A549 (cell line): ENCODE results near the gene LYPLAL1.

Experiments used
- TP53 ChIP-seq: fragments of 250-450 bp; sonication (Bioruptor Pico); IDR thresholded peaks from 2 replicates; pipeline ENCODE4 v1.5.0; 2021; ENCODE audit warnings: mild to moderate bottlenecking, moderate library complexity
- TF ChIP-seq, protein P1 (sequence below): fragments of >200 bp; sonication (Bioruptor Twin); formaldehyde crosslinking; IDR thresholded peaks from 3 replicates; pipeline ENCODE4 v1.5.1; 2016

DNA sequence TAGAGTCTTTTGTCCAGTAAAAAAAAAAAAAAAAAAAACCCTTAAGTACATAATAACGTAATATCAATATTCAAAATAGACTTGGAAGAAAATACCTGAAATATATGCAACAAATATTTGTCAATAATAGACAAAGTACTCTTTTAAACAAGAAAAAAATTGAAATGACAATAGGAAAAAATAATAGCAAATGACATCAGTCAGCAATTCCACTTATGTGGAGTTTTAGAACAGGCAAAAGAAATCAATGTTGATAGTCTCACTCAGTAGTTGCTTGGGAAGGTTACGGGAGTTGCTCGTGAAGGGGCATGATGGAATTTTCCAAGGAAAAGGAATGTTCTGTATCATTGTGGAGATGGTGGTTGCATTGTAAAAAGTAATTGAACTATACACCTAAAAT is 16.9 kb downstream of the LYPLAL1 start:
- TF ChIP-seq, protein P1, sequence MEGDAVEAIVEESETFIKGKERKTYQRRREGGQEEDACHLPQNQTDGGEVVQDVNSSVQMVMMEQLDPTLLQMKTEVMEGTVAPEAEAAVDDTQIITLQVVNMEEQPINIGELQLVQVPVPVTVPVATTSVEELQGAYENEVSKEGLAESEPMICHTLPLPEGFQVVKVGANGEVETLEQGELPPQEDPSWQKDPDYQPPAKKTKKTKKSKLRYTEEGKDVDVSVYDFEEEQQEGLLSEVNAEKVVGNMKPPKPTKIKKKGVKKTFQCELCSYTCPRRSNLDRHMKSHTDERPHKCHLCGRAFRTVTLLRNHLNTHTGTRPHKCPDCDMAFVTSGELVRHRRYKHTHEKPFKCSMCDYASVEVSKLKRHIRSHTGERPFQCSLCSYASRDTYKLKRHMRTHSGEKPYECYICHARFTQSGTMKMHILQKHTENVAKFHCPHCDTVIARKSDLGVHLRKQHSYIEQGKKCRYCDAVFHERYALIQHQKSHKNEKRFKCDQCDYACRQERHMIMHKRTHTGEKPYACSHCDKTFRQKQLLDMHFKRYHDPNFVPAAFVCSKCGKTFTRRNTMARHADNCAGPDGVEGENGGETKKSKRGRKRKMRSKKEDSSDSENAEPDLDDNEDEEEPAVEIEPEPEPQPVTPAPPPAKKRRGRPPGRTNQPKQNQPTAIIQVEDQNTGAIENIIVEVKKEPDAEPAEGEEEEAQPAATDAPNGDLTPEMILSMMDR = no peak
- TF ChIP-seq TP53 (CRISPR knock-in tag) = no peak
